Prostate gland (tissue), 2 donors: ENCODE measurements around the gene SCAANT1. TPM values are rescaled to one million over a fixed set of nuclear protein-coding genes. Genes with fewer than 3 reads are reported as not detected.
A peak's percentile ranks its signal among the peaks of the same experiment; 100 is the strongest.

Experiments used
- DNase-seq: peaks from one replicate; pipeline ENCODE4 v3.0.0-alpha.2; 2019; ENCODE audit warnings: low spot score
- H3K27ac ChIP-seq, 2 donors: fragments of 200-600 bp; sonication (generic); 2 replicates each; pipeline ENCODE4 v1.5.1; 2017 to 2019
- H3K27me3 ChIP-seq: fragments of 200-600 bp; sonication (generic); replicated peaks from 2 replicates; pipeline ENCODE4 v1.5.1; 2019; ENCODE audit not compliant: insufficient read depth
- H3K36me3 ChIP-seq, 2 donors: fragments of 200-600 bp; sonication (generic); 1 replicate in 1 of 2; 2 replicates in 1 of 2; pipeline versions ENCODE4 v1.5.1 to v1.8.1; 2017 to 2019
- H3K4me1 ChIP-seq: fragments of 200-600 bp; sonication (generic); replicated peaks from 2 replicates; pipeline ENCODE4 v1.5.1; 2019
- H3K4me3 ChIP-seq, 2 donors: fragments of 200-600 bp; sonication (generic); 2 replicates each; pipeline ENCODE4 v1.5.1; 2017 to 2019
- H3K9me3 ChIP-seq: fragments of 200-600 bp; sonication (generic); 2 replicates; pipeline ENCODE4 v1.5.1; 2017
- POLR2A ChIP-seq: fragments of 450-650 bp; IDR thresholded peaks from one replicate; pipeline ENCODE4 v1.6.1; 2016; ENCODE audit warnings: antibody characterized with exemption, mild to moderate bottlenecking
- POLR2AphosphoS5 ChIP-seq: sonication (generic); formaldehyde crosslinking; IDR thresholded peaks from one replicate; pipeline ENCODE4 v1.6.1; 2017; ENCODE audit warnings: antibody characterized with exemption
- WGBS: methylation state at CpG from one replicate; pipeline ENCODE4 v1.1.5; 2018; 5-methylcytosine and 5-hydroxymethylcytosine counted together
- intact Hi-C: fragments of 100-400 bp; cut with DNase I; formaldehyde crosslinking; loops from one replicate; pipeline ENCODE4 v1.14.2; 2022
- total RNA-seq, 2 donors: library from RNA; depleted of rRNA; stranded (reverse); fragments of >200 nt; gene quantifications; one replicate each; pipeline ENCODE4 v1.1.0, GENCODE V29; 2016
- TF ChIP-seq, protein P1 (sequence below), 4 experiments: fragments of 200-600 bp in 2 of 4; fragments of 450-650 bp in 2 of 4; sonication (generic) in 2 of 4; IDR thresholded peaks; 1 replicate in 3 of 4; 2 replicates in 1 of 4; pipeline ENCODE4 v1.5.1; 2016 to 2019; ENCODE audit warnings: antibody characterized with exemption in 4 of 4, mild to moderate bottlenecking in 2 of 4, moderate library complexity in 2 of 4

The SCAANT1 gene
- total RNA-seq, 2 donors from 2014 or later: not detected

DNA sequence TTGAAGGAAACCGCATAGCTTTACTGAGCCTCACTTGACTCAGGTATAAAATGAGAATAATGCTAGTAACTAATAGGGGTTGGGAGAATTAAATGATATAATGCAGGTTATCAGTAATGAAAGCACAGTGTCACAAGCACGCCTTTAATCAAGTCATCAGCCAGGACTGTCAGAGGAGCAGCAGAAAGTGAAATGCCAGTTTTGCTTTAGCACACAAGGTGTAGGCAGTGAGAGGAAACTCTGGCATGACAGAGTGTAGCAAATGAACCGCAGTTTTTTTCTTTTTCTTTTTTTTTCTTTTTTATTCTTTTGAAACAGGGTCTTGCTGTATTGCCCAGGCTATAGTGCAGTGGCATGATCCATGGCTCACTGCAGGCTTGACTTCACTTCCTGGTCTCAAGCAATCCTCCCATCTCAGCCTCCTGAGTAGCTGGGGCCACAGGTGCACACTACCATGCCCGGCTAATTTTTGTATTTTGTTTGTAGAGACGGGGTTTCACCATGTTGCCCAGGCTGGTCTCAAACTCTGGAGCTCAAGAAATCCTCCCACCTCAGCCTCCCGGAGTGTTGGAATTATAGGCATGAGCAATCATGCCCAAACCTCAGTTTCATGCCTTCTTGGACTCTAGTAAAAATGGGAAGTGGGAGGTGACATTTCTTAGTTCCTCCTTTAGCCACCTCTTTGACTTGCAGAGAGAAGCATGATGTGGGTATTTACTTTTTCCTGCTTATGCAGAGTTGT, 9.7 kb upstream of the SCAANT1 start:
- no peak for DNase-seq
- H3K9me3 ChIP-seq: no peaks in the 10 kb centered on the region
- no peak overlapping the region for H3K4me3 ChIP-seq
- H3K27me3 ChIP-seq: no peaks in the 10 kb centered on the region
- TF ChIP-seq POLR2A: no peak
- TF ChIP-seq, protein P1, sequence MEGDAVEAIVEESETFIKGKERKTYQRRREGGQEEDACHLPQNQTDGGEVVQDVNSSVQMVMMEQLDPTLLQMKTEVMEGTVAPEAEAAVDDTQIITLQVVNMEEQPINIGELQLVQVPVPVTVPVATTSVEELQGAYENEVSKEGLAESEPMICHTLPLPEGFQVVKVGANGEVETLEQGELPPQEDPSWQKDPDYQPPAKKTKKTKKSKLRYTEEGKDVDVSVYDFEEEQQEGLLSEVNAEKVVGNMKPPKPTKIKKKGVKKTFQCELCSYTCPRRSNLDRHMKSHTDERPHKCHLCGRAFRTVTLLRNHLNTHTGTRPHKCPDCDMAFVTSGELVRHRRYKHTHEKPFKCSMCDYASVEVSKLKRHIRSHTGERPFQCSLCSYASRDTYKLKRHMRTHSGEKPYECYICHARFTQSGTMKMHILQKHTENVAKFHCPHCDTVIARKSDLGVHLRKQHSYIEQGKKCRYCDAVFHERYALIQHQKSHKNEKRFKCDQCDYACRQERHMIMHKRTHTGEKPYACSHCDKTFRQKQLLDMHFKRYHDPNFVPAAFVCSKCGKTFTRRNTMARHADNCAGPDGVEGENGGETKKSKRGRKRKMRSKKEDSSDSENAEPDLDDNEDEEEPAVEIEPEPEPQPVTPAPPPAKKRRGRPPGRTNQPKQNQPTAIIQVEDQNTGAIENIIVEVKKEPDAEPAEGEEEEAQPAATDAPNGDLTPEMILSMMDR (IDR thresholded peaks at IDR 0.05): no peak
- TF ChIP-seq POLR2AphosphoS5: no peak
- 89% methylated on average over 6 of the region's 6 CpGs for WGBS
- H3K27ac ChIP-seq: no peak overlapping the region
- H3K36me3 ChIP-seq: no peaks in the 10 kb centered on the region
- intact Hi-C loops: no loop called here
- H3K4me1 ChIP-seq: no peaks in the 10 kb centered on the region

DNA sequence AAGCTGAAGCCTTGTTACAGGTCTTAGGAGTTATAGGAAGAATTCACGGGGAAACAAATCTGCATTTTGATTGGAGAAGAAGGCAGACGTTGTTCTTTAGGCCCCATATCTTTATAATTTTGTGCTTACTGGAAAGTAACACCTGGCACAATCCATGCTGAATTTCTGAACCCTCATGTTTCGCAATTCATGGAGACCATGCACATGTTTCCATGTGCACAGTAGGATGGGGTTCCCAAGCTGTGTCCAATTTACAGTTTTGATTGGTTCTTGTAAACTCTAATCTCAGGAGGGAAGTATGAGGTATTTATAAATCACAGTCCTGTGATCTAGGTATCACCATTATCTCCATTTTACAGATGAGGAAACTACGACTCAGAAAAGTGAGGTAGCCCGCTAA, 7.8 kb upstream of the SCAANT1 start:
- no peaks in the 10 kb centered on the region for H3K4me1 ChIP-seq
- TF ChIP-seq, protein P1 (IDR thresholded peaks at IDR 0.05): no peak
- TF ChIP-seq POLR2AphosphoS5 (no peak), POLR2A (no peak)

DNA sequence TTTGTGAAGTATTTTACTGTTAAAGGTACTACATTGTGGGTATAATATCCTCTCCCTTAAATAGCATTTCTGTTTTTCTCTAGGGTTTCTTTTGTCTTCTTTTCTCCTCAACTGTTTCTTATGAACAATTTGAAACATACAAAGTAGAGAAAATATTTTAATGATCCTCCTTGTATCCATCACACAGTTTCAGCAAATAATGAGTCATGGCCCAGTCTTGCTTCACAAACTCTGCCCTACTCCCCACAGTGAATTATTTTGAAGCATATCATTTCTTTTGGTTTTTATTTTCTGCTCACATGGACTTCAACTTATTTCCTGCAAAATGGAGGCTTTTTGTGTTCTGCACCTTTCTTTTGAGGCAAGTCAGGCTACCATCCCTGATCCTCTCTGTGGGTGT, 6.1 kb upstream of the SCAANT1 start:
- Histone ChIP-seq H3K27me3 (no peaks in the 10 kb centered on the region), H3K4me3 (no peak overlapping the region), H3K4me1 (peaks cover 1% of the 10 kb centered on the region), H3K27ac (no peak overlapping the region), H3K36me3 (no peaks in the 10 kb centered on the region), H3K9me3 (no peaks in the 10 kb centered on the region)
- no peak for DNase-seq
- TF ChIP-seq POLR2AphosphoS5 (no peak), POLR2A (no peak)
- TF ChIP-seq, protein P1 (IDR thresholded peaks at IDR 0.05): no peak
- intact Hi-C loops: no loop called here

More for the DNA sequence above, 7.8 kb upstream of the SCAANT1 start:
- DNase-seq: no peak
- Histone ChIP-seq H3K9me3 (no peaks in the 10 kb centered on the region), H3K4me3 (no peak overlapping the region), H3K27ac (no peak overlapping the region), H3K27me3 (no peaks in the 10 kb centered on the region), H3K36me3 (no peaks in the 10 kb centered on the region)
- 92% methylated on average over 5 of the region's 5 CpGs for WGBS
- intact Hi-C loops: no loop called here

DNA sequence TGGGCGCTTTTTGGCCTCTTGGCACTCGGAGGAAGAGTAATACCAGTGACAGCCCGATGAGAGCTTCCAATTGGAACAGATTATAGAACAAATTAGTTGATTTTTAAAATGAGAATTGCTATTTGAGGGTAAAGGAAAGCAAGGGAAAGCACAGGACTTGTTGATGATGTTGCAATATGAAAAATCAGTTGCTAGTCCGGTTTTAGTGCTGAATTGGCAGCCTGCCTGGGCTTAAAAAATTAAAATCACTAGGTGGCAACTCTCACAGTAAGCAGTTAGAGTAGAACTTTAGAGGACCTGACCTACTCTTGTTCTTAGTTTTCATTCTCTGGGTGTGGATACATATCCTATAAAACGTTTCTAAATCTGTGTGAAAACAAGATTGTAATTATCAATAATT, 2.1 kb upstream of the SCAANT1 start:
- Histone ChIP-seq H3K27ac (peak overlapping the region; percentile 93 to 98), H3K4me1 (peaks cover 3% of the 10 kb centered on the region), H3K36me3 (no peaks in the 10 kb centered on the region), H3K4me3 (no peak overlapping the region), H3K9me3 (no peaks in the 10 kb centered on the region), H3K27me3 (no peaks in the 10 kb centered on the region)
- intact Hi-C loops: loop anchor here (5.0 kb wide), 2 partner anchors 48 to 78 kb away; no protein-coding TSS in a partner anchor
- peak; percentile 72 for DNase-seq
- 36% methylated on average over 5 of the region's 5 CpGs for WGBS
- no peak for TF ChIP-seq POLR2A
- TF ChIP-seq, protein P1 (IDR thresholded peaks at IDR 0.05): peak in 1 of 4 experiments; percentile 3
- TF ChIP-seq POLR2AphosphoS5: peak; percentile 74
